Smooth muscle cell of the brain vasculature (primary cell): ENCODE results near the gene UPK3A.
"Not testable (repeated sequence)": the region's sequence is repeated elsewhere in the genome, so short reads cannot be mapped to it uniquely, and the experiment has no call there.

Experiments
- DNase-seq: peaks from one replicate; pipeline ENCODE4 v3.0.0-alpha.2; 2012; ENCODE audit warnings: low read depth, low spot score

UPK3A gene

GRCh38 chr22:45309422-45310227, 24.9 kb downstream of the UPK3A start, which contains the start of gene FAM118A:
TSS of gene FAM118A (plus strand) at chr22:45309934. CDS start at chr22:45322380, 12,446 bp downstream.
- peak; percentile 71 for DNase-seq

GRCh38 chr22:45310331-45310976, 25.7 kb downstream of the UPK3A start:
- no peak for DNase-seq

- no peak for DNase-seq
These were observed 26.3 kb downstream of the UPK3A start for GRCh38 chr22:45310977-45311531.

- DNase-seq, result no peak
These were observed 27.7 kb downstream of the UPK3A start for GRCh38 chr22:45312415-45312814.

- no peak for DNase-seq
These were observed 28.1 kb downstream of the UPK3A start for GRCh38 chr22:45312856-45313255.

- DNase-seq, result no peak
These were observed 29.4 kb downstream of the UPK3A start for GRCh38 chr22:45314054-45314721.

- DNase-seq, result no peak
These were observed 30.0 kb downstream of the UPK3A start for GRCh38 chr22:45314786-45315185.

GRCh38 chr22:45316796-45317526, 32.2 kb downstream of the UPK3A start:
- DNase-seq, result no peak

- DNase-seq, result no peak
These were observed 32.9 kb downstream of the UPK3A start for GRCh38 chr22:45317551-45318167.

GRCh38 chr22:45318168-45318557, 33.4 kb downstream of the UPK3A start:
- peak; percentile 73 for DNase-seq

- DNase-seq, result no peak
These were observed 34.0 kb downstream of the UPK3A start for GRCh38 chr22:45318558-45319323.

- DNase-seq, result no peak
These were observed 34.6 kb downstream of the UPK3A start for GRCh38 chr22:45319324-45319685.

GRCh38 chr22:45320357-45320976, 35.7 kb downstream of the UPK3A start:
- no peak for DNase-seq

GRCh38 chr22:45321827-45322226, 37.1 kb downstream of the UPK3A start:
- no peak for DNase-seq

GRCh38 chr22:45322873-45323525, 38.2 kb downstream of the UPK3A start:
- DNase-seq, result no peak

- DNase-seq, result no peak
These were observed 38.9 kb downstream of the UPK3A start for GRCh38 chr22:45323695-45324094.

GRCh38 chr22:45324311-45324711, 39.6 kb downstream of the UPK3A start:
- no peak for DNase-seq

GRCh38 chr22:45328261-45328660, 43.5 kb downstream of the UPK3A start:
- not testable (repeated sequence) for DNase-seq

GRCh38 chr22:45328822-45329529, 44.2 kb downstream of the UPK3A start:
- DNase-seq, result no peak
